HG03159 (cell line): ENCODE results near the gene CTNNA3.

Source experiments
- ATAC-seq: cut with Tn5 transposase; IDR thresholded peaks from one replicate; pipeline ENCODE4 v1.9.1; 2021; ENCODE audit warnings: mild to moderate bottlenecking, moderate library complexity; ENCODE audit not compliant: unreplicated experiment

Gene CTNNA3

GRCh38 chr10:67046507-67046906 lies 649.5 kb downstream of the CTNNA3 start:
- ATAC-seq = no peak

GRCh38 chr10:67045404-67045803 lies 650.6 kb downstream of the CTNNA3 start:
- no peak for ATAC-seq

- no peak for ATAC-seq
Measured at GRCh38 chr10:67043041-67043440, 653.0 kb downstream of the CTNNA3 start.

GRCh38 chr10:67036808-67037207 lies 659.2 kb downstream of the CTNNA3 start:
- ATAC-seq = no peak

DNA sequence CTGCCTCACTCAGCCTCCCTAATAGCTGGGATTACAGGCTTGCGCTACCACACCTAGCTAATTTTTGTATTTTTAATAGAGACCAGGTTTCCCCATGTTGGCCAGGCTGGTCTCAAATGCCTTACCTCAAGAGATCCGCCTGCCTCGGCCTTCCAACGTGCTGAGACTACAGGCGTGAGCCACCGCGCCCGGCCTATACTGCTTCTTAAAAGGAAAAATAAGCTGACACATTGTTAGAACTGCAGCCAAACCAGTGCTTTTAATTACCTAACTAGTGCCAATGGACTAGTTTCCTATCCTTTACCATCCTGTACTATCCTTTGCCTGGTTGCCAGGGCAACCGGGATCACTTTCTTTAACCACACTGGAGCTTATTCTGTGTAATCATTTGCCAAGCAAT lies 662.1 kb downstream of the CTNNA3 start:
- ATAC-seq = no peak

DNA sequence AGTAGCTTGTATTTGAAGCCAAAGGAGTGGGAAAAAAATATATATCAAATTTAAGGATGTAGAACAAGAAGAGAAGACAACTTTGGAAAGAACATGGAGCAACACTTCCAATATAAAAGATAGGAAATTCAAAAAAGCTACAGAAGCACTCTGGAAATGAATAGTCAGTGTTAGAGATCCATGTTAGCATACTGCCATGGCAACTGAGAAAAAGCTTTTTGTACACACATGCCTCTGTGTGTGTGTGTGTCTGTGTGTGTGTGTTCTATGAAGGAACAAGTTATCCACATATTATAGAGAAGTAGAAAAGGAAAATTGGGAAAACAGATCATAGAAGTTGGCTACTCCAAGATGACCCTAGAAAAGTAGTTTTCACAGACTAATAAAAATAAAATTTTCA lies 673.9 kb downstream of the CTNNA3 start:
- ATAC-seq = no peak

DNA sequence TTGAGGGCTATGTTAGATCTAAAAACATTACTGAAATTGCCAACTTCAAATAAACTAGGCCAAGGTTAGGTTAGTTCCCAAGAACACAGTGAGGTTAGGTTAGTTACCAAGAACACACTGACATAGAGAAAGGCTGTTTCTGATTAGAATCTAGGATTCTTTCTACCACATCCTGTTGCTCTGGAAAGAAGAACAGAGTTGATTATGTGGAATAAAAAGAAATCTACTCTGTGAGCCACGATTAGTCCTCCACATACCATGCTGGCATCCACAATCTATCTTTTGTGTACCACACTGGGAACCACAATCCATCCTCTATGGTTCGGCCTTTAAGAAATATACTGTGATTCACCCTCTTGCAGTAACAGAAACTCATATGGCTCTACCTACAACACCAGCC lies 678.8 kb downstream of the CTNNA3 start:
- no peak for ATAC-seq

DNA sequence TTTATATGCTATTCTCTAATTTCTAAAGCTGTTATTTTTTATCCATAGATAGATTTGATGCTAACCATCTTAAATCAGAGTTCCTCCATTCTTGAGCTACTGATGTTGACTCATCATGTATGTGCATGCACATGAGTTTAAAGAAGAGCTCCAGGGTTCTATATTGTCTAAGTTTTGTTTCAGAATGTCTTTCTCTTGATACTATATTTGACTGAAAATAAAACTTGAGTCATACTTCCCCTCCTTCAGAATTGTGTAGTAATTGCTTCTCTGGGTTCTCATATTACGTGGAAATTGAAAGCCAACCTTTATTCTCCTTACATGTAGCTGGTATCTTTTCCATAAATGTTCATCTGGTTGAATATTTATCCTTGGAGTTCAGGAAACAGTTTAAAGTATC lies 680.8 kb downstream of the CTNNA3 start:
- ATAC-seq = no peak

GRCh38 chr10:67011981-67012380 lies 684.0 kb downstream of the CTNNA3 start:
- no peak for ATAC-seq

DNA sequence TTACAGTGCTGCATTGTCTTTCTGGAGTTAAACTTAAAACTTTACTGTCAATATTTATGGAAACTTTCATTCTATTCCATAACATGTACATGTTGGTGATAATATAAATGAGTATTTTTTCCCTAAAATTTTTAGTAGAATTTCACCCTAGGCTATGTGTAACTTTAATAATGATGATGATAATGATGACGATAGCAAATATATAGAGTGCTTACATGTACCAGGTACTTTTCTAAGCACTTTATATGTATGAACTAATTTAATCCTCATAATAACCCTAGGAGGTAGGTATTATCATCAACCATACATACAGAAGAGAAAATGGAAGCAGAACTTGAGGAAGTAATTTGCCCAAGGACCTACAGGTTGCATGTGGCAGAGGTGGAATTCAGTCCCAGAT lies 684.5 kb downstream of the CTNNA3 start:
- ATAC-seq = no peak

DNA sequence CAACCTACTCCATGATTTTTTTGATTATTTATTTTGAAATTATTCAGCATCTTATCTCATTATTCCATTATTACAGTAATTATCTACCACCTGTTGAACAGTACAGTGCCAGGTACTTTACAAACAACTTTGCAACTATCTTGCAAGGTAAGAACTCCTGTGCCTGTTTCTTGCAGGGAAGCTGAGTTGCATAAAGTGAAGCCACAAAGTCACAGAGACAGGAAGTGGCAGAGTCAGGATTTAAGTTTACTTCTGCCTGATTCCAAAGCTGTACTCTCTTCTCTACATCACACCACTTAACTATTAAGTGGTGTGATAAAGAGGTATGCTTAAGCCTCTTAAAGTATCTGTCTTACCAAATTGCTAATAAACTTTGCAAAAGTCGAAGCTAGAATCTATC lies 690.0 kb downstream of the CTNNA3 start:
- ATAC-seq = no peak

DNA sequence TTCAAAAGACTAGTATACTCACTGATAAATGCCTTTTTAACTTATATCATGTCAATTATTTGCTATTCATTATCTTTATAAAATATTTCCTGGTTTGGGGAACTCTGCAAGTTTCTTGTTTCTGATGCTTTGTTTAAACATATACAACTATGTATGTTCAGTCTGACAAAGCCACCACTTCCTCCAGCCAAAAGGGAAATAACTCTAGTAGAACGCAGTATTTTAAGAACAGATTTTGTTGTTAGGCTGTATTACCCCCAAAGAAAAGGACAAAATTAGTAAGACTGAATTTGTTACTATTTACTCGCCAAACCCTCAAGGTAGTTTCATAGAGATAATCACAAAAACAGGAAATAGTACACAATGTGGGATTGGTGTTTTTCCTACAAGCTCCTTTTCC lies 691.3 kb downstream of the CTNNA3 start:
- ATAC-seq = no peak

DNA sequence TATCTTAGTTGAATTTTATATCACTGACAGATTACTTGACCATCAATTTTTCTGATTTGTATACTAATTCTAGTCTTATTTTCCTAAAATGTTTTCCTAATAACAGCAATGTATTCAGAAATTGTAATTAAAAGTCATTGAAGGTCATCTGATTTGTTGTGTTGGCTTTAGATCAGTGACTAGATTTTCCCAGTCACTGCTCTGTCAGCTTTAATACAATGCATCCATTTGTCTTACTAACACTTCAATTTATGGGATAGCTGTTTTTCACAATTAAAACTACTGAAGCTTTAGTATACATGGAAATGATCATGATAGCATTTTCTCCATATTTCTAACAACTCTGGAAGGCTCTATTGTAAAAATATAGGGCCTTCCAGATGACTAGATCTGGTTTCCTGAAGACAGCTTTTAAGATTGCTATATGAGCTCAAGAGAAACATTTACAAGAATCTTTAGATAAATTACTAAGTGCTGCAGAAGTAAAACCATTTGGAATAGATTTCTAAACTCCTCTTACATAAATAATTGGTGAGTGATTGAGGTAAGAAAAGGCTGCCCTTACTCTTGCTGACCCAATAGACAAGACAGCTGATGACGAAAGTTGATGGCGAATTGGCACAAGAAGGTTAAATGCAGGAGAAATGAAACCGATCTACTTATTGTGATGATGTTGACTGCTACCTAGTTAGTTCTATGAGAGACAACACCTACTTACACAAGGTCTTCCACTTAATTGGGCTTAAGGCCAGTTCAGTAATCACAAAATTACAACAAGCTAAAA lies 696.0 kb downstream of the CTNNA3 start:
- no peak for ATAC-seq

DNA sequence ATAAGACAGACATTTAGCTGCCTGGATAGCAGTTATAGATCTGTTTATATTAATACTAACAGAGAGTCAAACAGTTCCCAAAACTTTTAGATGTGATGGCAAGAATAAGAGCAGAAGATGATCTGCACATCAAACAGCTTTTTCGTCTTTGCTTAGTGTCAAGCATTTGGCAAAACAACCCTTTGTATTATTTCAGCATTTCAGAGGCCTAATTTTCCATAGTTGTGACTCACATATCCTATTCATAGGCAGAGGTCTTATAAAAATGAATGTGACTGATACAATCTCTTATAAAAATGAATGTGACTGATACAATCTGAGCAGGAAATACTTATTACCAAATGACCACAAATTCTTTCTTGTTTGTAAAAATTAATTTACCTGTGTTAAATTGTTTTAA lies 699.0 kb downstream of the CTNNA3 start:
- ATAC-seq = no peak

- no peak for ATAC-seq
Measured at GRCh38 chr10:66990143-66990830, 705.7 kb downstream of the CTNNA3 start.

GRCh38 chr10:66983475-66983818 lies 712.5 kb downstream of the CTNNA3 start:
- no peak for ATAC-seq

DNA sequence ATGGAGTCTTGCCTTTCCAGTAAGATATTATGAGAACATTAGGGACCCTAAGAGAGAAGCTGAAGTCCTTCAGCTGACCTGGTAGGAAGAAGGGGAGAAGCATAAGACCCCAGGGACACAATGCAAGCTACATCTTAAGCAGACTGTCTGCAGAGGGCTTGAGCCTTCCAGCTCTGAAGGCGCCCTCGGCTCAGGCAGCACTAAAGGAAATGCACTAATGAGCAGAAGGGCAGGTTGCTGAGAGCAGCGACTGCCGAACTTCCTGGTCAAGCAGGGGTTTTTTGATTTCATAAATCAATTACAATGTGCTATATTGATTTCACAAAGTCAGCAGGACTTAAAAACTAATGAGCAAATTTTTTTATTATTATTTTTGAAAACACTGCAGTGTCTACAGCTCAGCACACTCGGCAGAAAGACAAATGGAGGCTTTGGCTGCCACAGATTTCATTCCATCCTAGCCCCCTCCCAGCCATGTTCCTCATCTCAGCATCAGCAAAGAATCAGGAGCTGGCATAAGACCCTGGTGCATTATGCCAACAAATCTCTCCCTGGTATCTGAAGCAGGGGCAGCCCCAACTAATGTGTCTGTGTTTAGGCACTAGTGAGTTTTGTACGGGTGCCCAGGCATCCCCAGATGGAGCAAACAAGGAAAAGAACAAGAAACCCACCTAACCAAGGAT lies 713.1 kb downstream of the CTNNA3 start:
- no peak for ATAC-seq

GRCh38 chr10:66982053-66982420 lies 714.0 kb downstream of the CTNNA3 start:
- no peak for ATAC-seq

DNA sequence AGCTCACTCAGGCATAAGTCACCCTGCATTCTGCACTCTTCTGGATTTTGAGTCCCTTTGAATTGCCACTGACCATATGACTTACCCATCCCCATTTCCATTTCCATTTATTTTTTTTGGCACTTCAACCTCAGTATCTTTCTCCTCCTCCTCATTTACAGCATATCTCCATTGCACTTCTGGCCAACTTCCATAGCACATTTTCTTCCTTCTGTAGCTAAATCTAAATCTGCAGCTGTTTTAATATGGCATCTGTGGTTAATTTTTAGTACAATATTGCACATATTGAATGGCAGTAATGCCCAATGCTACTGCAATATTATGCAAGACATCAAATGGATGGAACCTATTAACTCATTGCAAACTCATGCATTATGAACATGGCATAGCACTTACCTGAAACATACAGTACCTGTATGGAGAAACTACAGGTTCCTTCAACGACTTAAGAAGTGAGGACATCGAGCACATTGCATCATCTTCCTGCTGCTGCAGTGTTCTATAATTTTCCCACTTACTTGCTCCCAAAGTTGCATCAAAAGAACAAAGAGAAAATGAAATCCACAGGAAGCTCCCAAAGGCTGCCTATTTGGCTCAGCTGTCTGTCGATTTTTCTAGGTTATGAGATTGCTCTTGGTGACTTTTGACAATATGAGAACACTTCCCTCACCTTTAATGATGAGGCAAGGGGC lies 714.5 kb downstream of the CTNNA3 start:
- ATAC-seq = no peak

- no peak for ATAC-seq
Measured at GRCh38 chr10:66980246-66980815, 715.7 kb downstream of the CTNNA3 start.

DNA sequence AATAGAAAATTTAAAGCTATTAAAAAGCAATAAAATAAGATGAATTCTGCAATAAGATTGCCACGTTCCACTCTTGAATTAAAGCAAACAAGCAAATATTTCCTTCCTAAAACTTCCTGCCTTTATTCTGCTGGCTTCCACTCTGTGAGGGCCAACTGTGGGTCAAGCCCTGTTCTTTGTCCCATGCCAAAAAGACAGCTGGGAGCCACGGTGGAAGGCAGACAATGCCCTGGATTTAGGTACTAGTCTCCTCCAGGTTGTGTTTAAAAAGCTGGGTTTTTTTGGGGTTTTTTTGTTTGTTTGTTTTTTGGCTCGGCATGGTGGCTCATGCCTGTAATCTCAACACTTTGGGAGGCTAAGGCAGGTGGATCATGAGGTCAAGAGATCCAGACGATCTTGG lies 731.0 kb downstream of the CTNNA3 start:
- no peak for ATAC-seq
